ENCODE measurements around the gene LRCOL1. TPM values are rescaled to one million over a fixed set of nuclear protein-coding genes. Genes with fewer than 3 reads are reported as not detected.
A peak's percentile ranks its signal among the peaks of the same experiment; 100 is the strongest.

LRCOL1 gene
- total RNA-seq, 2 donors from 2014 or later = not detected

DNA sequence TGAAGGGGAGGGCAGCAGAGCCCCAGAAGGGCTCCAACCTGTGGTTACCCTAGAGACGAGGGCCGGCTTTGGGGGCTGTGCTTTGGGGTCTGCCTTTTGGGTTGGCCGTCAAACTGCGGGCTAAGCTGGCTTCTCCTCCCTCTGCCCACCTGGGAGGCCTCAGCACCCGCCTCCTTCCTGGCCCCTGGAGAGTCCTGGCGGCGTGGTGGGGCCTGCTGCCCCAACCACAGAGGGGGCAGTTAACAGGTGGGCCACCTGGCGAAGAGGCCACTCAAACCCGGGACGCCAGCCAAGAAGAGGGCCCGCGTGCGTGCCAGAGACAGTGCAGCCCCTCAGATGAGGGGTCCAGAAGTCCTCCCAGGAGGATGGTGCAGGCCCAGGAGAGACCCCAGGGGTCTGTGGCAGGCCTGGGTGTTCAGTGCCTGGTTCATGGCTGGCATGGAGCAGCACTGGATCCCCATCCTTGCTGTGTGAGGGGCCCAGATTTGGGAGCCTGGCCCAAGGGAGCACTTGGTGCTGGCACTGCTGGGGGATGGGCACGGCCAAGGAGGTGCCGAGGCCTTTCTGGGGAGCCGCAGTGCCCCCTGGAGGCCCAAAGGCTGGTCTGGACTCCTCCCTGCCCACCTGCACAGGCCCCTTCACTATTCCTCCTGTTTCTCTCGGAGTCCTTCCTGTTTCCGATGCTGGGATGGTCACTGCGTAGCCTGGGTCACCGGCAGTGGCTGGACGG lies 48.8 kb downstream of the LRCOL1 start:
- peaks cover 6% of the 10 kb centered on the region for H3K27me3 ChIP-seq (ENCODE audit: control insufficient read depth, insufficient read depth, low read length, poor library complexity, severe bottlenecking)
- peak; percentile 71 for TF ChIP-seq CTCF (conservative IDR thresholded peaks at IDR 0.05)
- peak; percentile 92 for DNase-seq
- Mint-ChIP-seq H3K36me3 (ENCODE audit: low read depth) (peaks cover 20% of the 10 kb centered on the region), H3K9me3 (no peaks in the 10 kb centered on the region), H3K4me1 (peaks cover 5% of the 10 kb centered on the region), H3K27ac (no peak overlapping the region), H3K27me3 (ENCODE audit: insufficient read depth) (peaks cover 20% of the 10 kb centered on the region), H3K4me3 (peak overlapping the region; percentile 74)
- H3K4me3 ChIP-seq (ENCODE audit: low read length) = peak overlapping the region; percentile 86
- H3K36me3 ChIP-seq (ENCODE audit: control insufficient read depth, insufficient read depth, low read length) = peaks cover 8% of the 10 kb centered on the region
- H3K4me1 ChIP-seq (ENCODE audit: control insufficient read depth, insufficient read depth, low read length) = no peaks in the 10 kb centered on the region
- no peak overlapping the region for H3K27ac ChIP-seq (ENCODE audit: low read depth, low read length)
- H3K9ac ChIP-seq (ENCODE audit: extremely low read depth, low read length, poor library complexity, severe bottlenecking) = no peak overlapping the region
- H3K9me3 ChIP-seq (ENCODE audit: control insufficient read depth, low read length) = no peaks in the 10 kb centered on the region
- 75 to 85% methylated on average over 15 to 21 of the region's 21 CpGs for WGBS, 2 experiments (ENCODE audit: insufficient coverage in 1 of 2, insufficient read length in 1 of 2)

DNA sequence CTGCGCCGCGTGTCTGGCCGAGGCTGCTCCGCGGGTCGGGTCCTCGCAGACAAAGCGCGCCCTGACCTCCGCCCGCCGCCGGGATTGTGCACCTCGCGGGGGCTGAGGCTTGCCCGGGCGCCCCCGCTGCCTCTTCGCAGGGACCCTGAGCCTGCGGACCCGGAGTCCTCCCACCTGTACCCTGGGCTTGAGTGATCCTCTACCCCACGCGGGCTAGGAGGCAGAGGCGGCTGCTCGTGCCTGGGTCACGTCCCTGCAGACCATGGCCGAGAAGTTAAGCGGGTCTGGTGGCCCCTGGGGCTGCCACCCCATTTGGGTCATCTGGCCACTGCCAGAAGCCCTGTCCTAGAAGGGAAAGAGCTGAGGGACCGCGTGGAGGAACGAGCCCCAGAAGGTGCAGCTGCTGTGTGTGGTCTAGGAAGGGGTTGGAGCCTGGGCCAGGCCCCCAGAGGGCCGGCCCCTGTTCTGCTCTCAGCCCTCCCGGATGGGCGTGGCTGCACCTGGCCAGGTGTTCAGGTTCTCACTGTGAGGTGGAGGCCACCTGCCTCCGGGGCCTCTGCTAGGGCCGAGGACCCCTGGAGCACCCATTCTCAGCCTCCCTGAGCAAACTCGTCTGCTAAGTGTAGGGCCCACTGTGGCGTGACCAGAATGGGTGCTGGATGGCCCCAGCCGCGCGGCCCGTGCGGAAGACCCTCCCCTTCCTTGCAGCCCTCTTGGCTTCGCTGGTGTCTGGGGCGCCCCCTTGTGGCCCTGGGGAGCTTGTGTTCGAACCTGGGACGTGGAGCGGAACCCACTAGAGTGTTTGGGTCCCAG lies 49.6 kb downstream of the LRCOL1 start:
- peaks cover 4% of the 10 kb centered on the region for H3K4me1 Mint-ChIP-seq
- H3K36me3 Mint-ChIP-seq (ENCODE audit: low read depth) = peaks cover 16% of the 10 kb centered on the region
- H3K4me3 Mint-ChIP-seq = peak overlapping the region; percentile 74
- peak; percentile 98 for DNase-seq
- peaks cover 6% of the 10 kb centered on the region for H3K27me3 ChIP-seq (ENCODE audit: control insufficient read depth, insufficient read depth, low read length, poor library complexity, severe bottlenecking)
- WGBS, 2 experiments (ENCODE audit: insufficient coverage in 1 of 2, insufficient read length in 1 of 2) = 3 to 5% methylated on average over 21 to 49 of the region's 49 CpGs
- no peaks in the 10 kb centered on the region for H3K4me1 ChIP-seq (ENCODE audit: control insufficient read depth, insufficient read depth, low read length)
- TF ChIP-seq CTCF (conservative IDR thresholded peaks at IDR 0.05) = peak; percentile 96
- H3K9ac ChIP-seq (ENCODE audit: extremely low read depth, low read length, poor library complexity, severe bottlenecking) = peak overlapping the region; percentile 82
- H3K27ac ChIP-seq (ENCODE audit: low read depth, low read length) = peak overlapping the region; percentile 66
- H3K27me3 Mint-ChIP-seq (ENCODE audit: insufficient read depth) = peaks cover 24% of the 10 kb centered on the region
- peaks cover 8% of the 10 kb centered on the region for H3K36me3 ChIP-seq (ENCODE audit: control insufficient read depth, insufficient read depth, low read length)
- peak overlapping the region; percentile 82 for H3K27ac Mint-ChIP-seq
- H3K9me3 ChIP-seq (ENCODE audit: control insufficient read depth, low read length) = no peaks in the 10 kb centered on the region
- H3K4me3 ChIP-seq (ENCODE audit: low read length) = peak overlapping the region; percentile 86
- H3K9me3 Mint-ChIP-seq = no peaks in the 10 kb centered on the region

GRCh38 chr12:132560364-132560613 lies 50.1 kb downstream of the LRCOL1 start:
- DNase-seq = peak; percentile 85
- Histone ChIP-seq H3K4me3 (ENCODE audit: low read length) (peak overlapping the region; percentile 86), H3K9me3 (ENCODE audit: control insufficient read depth, low read length) (no peaks in the 10 kb centered on the region), H3K36me3 (ENCODE audit: control insufficient read depth, insufficient read depth, low read length) (peaks cover 2% of the 10 kb centered on the region), H3K9ac (ENCODE audit: extremely low read depth, low read length, poor library complexity, severe bottlenecking) (peak overlapping the region; percentile 82), H3K27ac (ENCODE audit: low read depth, low read length) (peak overlapping the region; percentile 77), H3K27me3 (ENCODE audit: control insufficient read depth, insufficient read depth, low read length, poor library complexity, severe bottlenecking) (peaks cover 6% of the 10 kb centered on the region), H3K4me1 (ENCODE audit: control insufficient read depth, insufficient read depth, low read length) (no peaks in the 10 kb centered on the region)
- Mint-ChIP-seq H3K27me3 (ENCODE audit: insufficient read depth) (peaks cover 26% of the 10 kb centered on the region), H3K4me1 (no peaks in the 10 kb centered on the region), H3K36me3 (ENCODE audit: low read depth) (peaks cover 11% of the 10 kb centered on the region), H3K9me3 (no peaks in the 10 kb centered on the region), H3K4me3 (peak overlapping the region; percentile 74), H3K27ac (no peak overlapping the region)
- WGBS, 2 experiments (ENCODE audit: insufficient coverage in 1 of 2, insufficient read length in 1 of 2) = 0% methylated on average over 20 to 36 of the region's 36 CpGs
- no peak for TF ChIP-seq CTCF (conservative IDR thresholded peaks at IDR 0.05)

All from endodermal cell (in vitro differentiated cells).